Measurements from ENCODE around the gene RIC8A. TPM values are rescaled to one million over a fixed set of nuclear protein-coding genes. Genes with fewer than 3 reads are reported as not detected.
"Not testable (repeated sequence)": the region's sequence is repeated elsewhere in the genome, so short reads cannot be mapped to it uniquely, and the experiment has no call there.

RIC8A gene
- 76.2 TPM for total RNA-seq

GRCh38 chr11:207208-207862, at the start of gene RIC8A, which contains the start of gene BET1L:
Gene RIC8A, plus strand, starts transcription at chr11:207708. Its CDS starts 1,147 bp downstream, at chr11:208855.
Gene BET1L, minus strand, starts transcription at chr11:207399. Its CDS starts 78 bp downstream, at chr11:207321.
- DNase-seq, result peak; percentile 98

DNA sequence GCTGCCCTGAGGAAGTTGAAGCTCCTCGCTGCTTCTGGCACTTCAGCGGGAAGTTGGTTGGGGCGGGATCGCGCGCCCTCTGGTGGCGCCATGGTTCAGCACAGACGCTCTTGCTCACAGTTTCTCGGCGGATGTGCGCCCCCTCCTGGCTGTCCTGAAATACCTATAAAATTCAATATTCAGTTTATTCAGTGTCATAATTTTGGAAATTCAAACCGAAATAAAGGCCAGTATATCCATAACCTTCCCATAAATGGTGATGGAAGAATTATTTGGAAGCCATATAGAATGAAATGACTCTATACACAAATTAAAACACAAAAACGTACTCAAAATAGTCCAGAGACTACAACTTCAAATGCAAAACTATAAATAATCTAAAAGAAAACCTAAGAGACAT, 27.3 kb upstream of the RIC8A start:
- DNase-seq, result not testable (repeated sequence)

DNA sequence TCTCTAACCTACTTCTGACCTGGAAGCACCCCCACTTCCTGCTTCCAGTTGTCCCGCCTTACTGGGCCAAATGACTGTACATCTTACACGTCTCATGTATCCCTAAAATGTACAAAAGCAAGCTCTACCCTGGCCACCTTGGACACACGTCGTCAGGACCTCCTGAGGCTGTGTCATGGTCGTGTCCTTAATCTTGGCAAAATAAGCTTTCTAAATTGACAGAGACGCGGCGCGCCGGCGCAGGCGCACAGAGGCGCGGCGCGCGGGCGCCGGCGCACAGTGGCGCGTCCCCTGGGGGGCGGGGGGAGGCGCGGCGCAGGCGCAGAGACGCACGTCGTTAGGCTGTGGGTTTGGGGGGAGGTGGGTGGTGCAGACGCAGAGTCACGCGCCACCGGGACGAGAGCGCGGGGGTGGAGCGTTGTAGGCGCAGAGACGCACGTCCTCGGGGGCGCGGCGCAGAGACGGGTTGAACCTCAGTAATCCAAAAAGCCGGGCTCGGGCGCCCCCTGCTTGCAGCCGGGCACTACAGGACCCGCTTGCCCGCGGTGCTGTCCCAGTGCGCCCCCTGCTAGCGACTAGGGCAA, 18.2 kb upstream of the RIC8A start:
- not testable (repeated sequence) for DNase-seq

DNA sequence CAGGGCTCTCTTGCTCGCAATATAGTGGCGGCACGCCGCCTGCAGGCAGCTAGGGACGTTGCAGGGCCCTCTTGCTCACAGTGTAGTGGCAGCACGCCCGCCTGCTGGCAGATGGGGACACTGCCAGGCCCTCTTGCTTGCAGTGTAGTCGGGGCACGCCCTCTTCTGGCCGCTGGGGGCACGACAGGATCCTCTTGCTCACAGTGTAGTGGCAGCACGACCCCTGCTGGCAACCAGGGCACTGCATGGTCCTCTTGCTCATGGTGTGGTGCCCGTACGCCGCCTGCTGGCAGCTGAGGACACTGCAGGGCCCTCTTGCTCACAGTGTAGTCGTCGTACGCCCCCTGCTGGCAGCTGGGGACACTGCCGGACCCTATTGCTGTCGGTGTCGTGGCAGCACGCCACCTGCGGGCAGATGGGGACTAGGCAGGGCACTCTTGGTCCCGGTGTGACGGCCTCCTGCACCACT, 17.6 kb upstream of the RIC8A start:
- DNase-seq, result not testable (repeated sequence)

GRCh38 chr11:190546-190945, 17.0 kb upstream of the RIC8A start:
- DNase-seq, result not testable (repeated sequence)

- DNase-seq, result not testable (repeated sequence)
These were observed 15.7 kb upstream of the RIC8A start for GRCh38 chr11:191490-192478.

DNA sequence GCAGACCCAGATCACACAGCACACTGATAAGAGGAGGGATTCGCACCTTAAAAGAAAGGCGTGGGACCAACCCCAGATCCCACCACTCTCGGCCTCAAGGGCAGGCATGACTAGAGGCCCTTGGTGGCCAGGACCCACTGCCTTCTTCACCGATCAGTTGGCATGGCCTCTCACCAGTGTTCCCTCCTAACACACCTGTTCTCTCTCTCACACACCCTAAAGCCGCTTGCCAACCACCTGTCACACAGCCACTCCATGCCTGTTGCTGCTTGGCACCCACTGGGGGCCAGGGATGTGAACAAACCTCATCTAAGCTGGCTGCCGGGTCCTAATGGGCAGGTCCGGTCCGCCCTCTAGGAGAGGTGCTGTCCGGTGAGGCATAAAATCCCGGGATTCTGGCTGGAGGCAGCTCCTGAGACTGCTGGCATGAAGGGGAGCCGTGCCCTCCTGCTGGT, 14.8 kb upstream of the RIC8A start, which contains the start of gene SCGB1C1:
Gene SCGB1C1 (plus strand): TSS at position 405 of the 455 bp plus-strand sequence. CDS start 22 bp downstream, at position 427.
- not testable (repeated sequence) for DNase-seq

- not testable (repeated sequence) for DNase-seq
These were observed 14.0 kb upstream of the RIC8A start for GRCh38 chr11:193481-193880.

DNA sequence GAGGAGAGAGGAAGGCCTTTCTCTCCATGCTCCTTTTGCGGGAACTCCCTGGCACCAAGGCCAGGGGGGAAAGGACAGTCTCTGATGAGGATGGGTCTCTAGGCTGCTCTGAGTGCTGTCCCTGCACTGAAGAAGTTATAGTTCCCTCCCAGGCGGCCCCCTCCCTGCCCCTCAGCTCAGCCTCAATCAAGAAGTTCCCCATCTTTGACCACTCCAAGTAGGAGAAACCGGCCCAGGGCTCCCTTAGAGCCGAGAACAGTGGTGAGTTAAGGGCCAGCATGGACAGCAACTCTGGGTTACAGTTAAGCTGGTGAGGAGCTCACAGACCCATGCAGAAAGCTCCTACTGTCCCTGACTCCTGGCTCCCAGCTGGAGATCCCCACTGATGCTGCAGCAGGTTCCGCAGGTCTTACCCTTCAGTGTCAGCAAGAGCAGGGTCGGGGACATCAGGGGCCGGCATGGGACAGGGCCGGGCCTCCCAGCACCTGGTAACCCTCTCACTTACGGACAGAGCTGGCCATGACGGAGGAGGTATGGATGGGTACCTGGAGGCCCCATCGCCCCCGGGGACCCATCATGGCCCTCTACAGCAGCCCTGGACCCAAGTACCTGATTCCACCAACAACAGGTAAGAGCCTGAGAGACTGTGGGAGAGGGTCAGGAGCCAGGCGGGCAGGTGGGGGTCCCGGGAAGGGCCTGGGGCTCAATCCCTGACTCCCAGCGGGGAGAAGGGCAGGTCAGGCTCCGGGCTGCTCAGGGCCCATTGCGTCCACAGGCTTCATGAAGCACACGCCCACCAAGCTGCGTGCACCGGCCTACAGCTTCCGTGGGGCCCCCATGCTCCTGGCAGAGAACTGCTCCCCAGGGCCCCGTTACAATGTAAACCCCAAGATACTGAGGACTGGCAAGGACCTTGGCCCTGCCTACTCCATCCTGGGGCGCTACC, 10.4 kb upstream of the RIC8A start:
- DNase-seq, result no peak

DNA sequence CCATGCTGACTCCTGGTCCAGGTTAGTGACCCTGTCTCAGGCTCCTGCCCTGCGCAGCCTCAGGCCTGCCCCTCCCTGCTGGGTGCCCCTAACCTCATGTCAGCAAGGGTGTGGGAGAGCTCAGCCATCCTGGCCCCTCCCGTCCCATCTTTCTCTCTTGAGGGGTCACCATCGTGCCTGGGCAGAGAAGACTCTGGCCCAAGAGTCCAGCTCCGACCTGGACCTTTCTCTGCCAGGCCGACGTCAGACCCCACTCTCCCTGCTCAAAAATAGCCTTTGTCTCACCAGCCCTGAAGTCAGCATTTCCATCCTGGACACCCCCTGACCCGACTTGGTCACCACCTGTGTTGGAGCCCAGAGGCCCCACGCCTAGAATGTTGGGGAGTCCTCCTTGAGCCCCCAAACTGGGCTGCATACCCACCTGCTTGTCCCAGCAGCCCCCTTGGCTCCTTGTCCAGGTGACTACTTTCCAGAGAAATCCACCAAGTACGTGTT, 9.7 kb upstream of the RIC8A start:
- DNase-seq, result no peak

DNA sequence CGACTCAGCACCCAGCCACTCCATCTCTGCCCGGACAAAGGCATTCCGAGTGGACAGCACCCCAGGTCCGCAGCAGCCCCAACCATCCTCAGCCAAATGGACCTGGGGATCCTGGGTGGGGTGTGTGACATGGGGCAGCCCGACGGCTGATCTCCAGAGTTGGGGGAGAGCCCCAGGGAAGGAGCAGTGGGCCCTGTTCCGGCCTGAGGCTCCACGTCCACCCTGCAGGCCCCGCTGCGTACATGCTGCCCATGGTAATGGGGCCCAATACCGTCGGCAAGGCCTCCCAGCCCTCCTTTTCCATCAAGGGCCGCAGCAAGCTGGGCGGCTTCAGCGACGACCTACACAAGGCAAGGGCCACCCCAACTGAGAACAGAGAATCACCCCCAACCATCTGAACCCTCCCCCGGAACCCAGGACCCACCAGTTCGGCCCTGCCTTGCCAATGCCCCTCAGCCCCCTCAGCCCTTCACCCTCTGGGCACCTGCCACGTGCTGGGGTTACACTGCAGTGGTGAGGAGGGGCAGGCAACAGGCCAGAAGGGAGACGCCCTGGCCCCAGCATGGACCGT, 9.2 kb upstream of the RIC8A start:
- no peak for DNase-seq

DNA sequence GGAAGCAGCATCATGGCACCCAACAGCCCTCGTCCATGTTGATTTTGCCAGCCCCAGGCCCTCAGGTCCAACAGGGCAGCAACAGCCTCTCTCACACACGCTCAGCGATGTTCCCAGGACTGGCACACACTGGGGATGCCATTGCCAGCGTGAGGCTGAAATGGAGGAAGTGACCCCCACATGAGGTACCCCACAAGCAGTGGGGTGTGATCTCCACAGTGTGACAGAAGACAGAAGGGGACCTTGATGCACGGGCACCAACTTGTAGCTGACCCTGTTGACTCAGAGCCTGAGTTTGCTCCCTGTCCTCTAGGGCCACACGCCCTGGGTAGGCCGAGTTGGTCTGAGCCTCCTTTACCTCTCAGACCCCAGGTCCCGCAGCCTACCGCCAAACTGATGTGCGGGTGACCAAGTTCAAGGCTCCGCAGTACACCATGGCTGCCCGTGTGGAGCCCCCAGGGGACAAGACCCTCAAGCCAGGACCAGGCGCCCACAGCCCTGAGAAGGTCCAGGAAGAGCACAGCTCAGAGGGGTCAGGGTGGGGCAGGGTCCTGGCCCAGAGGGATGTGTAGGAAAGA, 8.4 kb upstream of the RIC8A start:
- DNase-seq, result no peak

DNA sequence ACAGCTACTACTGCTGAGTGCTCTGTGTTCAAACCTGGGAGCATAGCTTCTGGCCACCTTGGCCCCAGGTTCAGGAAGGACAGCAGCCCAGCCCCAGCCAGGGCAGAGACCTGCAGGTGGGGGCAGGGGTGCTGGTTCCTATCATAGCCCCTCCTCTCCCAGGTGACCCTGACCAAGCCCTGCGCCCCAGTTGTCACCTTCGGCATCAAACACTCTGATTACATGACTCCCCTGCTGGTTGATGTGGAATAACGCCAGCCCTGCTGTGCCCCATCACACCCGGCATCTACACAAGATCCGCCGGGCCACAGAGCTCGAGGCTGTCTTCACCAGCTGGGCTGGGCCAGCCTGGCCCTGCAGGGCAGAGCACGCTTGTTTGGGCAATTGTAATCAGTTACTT, 7.7 kb upstream of the RIC8A start:
- DNase-seq, result no peak

GRCh38 chr11:200224-201003, 7.1 kb upstream of the RIC8A start:
- no peak for DNase-seq

- no peak for DNase-seq
These were observed 5.5 kb upstream of the RIC8A start for GRCh38 chr11:201966-202365.

DNA sequence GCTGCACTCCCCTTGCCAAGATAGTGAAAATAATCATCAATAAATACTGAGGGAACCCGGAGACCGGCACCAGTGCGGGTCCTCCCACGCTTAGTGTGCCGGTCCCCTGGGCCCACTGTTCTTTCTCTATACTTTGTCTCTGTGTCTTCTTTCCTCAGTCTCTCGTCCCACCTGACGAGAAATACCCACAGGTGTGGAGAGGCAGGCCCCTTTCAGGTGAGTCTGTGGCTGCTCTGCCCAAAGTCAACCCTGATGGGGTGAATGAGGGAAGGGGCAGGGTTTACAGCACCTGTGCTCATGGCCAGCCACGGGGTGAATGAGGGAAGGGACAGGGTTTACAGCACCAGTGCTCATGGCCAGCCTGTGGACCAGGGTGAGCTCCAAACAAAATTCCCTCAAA, 5.0 kb upstream of the RIC8A start:
- no peak for DNase-seq

DNA sequence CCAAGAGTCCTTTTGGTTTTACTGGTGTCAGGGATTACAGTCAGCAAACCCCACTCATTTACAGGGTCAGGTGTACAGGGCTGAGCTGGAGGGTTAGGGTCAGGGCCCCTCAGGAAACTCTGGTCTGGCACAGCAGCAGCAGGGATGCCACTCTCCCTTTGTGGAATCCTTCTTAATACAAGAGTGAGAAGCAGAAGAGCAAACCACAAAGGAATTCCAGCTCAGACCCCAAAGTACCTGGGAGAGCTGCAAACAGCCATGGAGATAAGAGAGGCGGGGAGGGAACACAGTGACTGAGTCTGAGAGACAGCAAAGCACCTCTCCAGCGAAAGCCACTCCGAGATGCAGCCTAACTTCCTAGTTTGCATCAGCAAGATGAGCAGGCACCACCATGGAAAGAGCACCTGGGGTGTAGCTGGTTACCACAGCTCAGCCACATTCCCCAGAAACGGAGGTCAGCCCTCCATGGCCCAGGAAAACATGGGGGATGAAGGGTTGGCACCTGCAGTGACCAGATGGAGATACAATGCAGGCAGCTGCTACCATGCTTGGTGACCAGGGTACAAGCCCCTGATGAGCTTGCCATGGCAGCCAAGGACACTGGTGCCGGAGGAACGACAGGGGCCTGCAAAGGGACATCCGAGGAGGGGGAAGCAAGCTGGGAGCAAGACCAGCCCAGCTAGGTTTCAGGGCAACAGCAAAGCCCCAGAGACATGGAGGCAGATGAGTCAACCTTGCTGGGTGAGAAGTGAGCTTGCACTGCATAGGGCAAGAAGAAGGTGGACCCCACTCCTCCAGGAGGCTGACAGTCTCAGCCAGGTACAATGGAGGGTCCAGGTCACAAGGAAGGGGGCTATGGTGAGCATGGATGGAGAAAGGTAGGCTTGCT, 4.2 kb upstream of the RIC8A start:
- no peak for DNase-seq

- no peak for DNase-seq
These were observed 3.4 kb upstream of the RIC8A start for GRCh38 chr11:203945-204586.
